Mesenchymal stem cell (in vitro differentiated cells and primary cell): ENCODE measurements around the gene BCAR1.
"Not testable (repeated sequence)": the region's sequence is repeated elsewhere in the genome, so short reads cannot be mapped to it uniquely, and the experiment has no call there.

Experiments used
- DNase-seq: peaks from one replicate; pipeline ENCODE4 v3.0.0-alpha.2; 2013
- H2AFZ ChIP-seq: one replicate; pipeline ENCODE4 v1.6.1; 2013; ENCODE audit warnings: low read depth, mild to moderate bottlenecking, control low read depth, inconsistent platforms, low read length, moderate library complexity
- H2AK5ac ChIP-seq: 2 replicates; pipeline ENCODE4 v1.6.1; 2013; ENCODE audit warnings: low read length, moderate library complexity, mild to moderate bottlenecking, inconsistent platforms; ENCODE audit not compliant: severe bottlenecking
- H2BK120ac ChIP-seq: one replicate; pipeline ENCODE4 v1.6.1; 2013; ENCODE audit warnings: low read depth, mild to moderate bottlenecking, inconsistent platforms, low read length, moderate library complexity
- H2BK12ac ChIP-seq, 2 experiments: one replicate each; pipeline ENCODE4 v1.6.1; 2013; ENCODE audit warnings: inconsistent platforms in 2 of 2, low read length in 2 of 2, mild to moderate bottlenecking in 2 of 2, moderate library complexity in 2 of 2, control low read depth in 1 of 2
- H2BK15ac ChIP-seq: one replicate; pipeline ENCODE4 v1.6.1; 2013; ENCODE audit warnings: mild to moderate bottlenecking, low read depth, inconsistent platforms; ENCODE audit not compliant: poor library complexity, severe bottlenecking
- H2BK5ac ChIP-seq: 2 replicates; pipeline ENCODE4 v1.6.1; 2013; ENCODE audit warnings: low read depth, mild to moderate bottlenecking, low read length, control low read depth, inconsistent platforms; ENCODE audit not compliant: poor library complexity, severe bottlenecking
- H3K14ac ChIP-seq, 2 experiments: one replicate each; pipeline ENCODE4 v1.6.1; 2013; ENCODE audit warnings: inconsistent platforms in 2 of 2, low read length in 2 of 2, control low read depth in 1 of 2, mild to moderate bottlenecking in 1 of 2, moderate library complexity in 1 of 2
- H3K18ac ChIP-seq, 2 experiments: one replicate each; pipeline ENCODE4 v1.6.1; 2013; ENCODE audit warnings: inconsistent platforms in 2 of 2, low read length in 2 of 2, control low read depth in 1 of 2, low read depth in 1 of 2, mild to moderate bottlenecking in 1 of 2
- H3K23ac ChIP-seq, 2 experiments: one replicate each; pipeline ENCODE4 v1.6.1; 2013; ENCODE audit warnings: inconsistent platforms in 2 of 2, low read length in 2 of 2, mild to moderate bottlenecking in 2 of 2, moderate library complexity in 2 of 2, control low read depth in 1 of 2
- H3K27ac ChIP-seq: 2 replicates; pipeline ENCODE4 v1.5.1; 2013; ENCODE audit warnings: mild to moderate bottlenecking, moderate library complexity, low read length, control low read depth, inconsistent platforms; ENCODE audit not compliant: poor library complexity, severe bottlenecking
- H3K27me3 ChIP-seq, 2 experiments: 2 replicates each; pipeline versions ENCODE4 v1.6.1 to v1.7.0; 2013; ENCODE audit warnings: low read length in 2 of 2, mild to moderate bottlenecking in 2 of 2, moderate library complexity in 2 of 2, control low read depth in 1 of 2, inconsistent platforms in 1 of 2; ENCODE audit not compliant: control insufficient read depth in 1 of 2, insufficient read depth in 1 of 2
- H3K36me3 ChIP-seq, 2 experiments: 2 replicates each; pipeline versions ENCODE4 v1.6.1 to v1.7.0; 2013; ENCODE audit warnings: low read length in 2 of 2, control low read depth in 1 of 2, inconsistent platforms in 1 of 2, low read depth in 1 of 2, mild to moderate bottlenecking in 1 of 2; ENCODE audit not compliant: insufficient read depth in 2 of 2, control insufficient read depth in 1 of 2
- H3K4ac ChIP-seq, 2 experiments: one replicate each; pipeline ENCODE4 v1.6.1; 2013; ENCODE audit warnings: inconsistent platforms in 2 of 2, low read length in 2 of 2, mild to moderate bottlenecking in 2 of 2, moderate library complexity in 2 of 2, control low read depth in 1 of 2, low read depth in 1 of 2
- H3K4me1 ChIP-seq: 2 replicates; pipeline ENCODE4 v1.6.1; 2013; ENCODE audit warnings: low read depth, low read length, control low read depth; ENCODE audit not compliant: control insufficient read depth, insufficient read depth
- H3K4me2 ChIP-seq: 2 replicates; pipeline ENCODE4 v1.6.1; 2013; ENCODE audit warnings: low read length, mild to moderate bottlenecking, inconsistent platforms; ENCODE audit not compliant: poor library complexity, severe bottlenecking
- H3K4me3 ChIP-seq, 2 experiments: 2 replicates each; pipeline versions ENCODE4 v1.5.1 to v1.7.0; 2013; ENCODE audit warnings: low read length in 2 of 2, mild to moderate bottlenecking in 2 of 2, control low read depth in 1 of 2, low read depth in 1 of 2; ENCODE audit not compliant: insufficient read depth in 1 of 2
- H3K79me1 ChIP-seq: replicated peaks from 2 replicates; pipeline ENCODE4 v1.6.1; 2013; ENCODE audit warnings: mild to moderate bottlenecking, control low read depth, low read length, inconsistent platforms; ENCODE audit not compliant: poor library complexity, severe bottlenecking
- H3K9ac ChIP-seq: 2 replicates; pipeline ENCODE4 v1.7.0; 2013; ENCODE audit warnings: mild to moderate bottlenecking, low read length, moderate library complexity
- H3K9me3 ChIP-seq: 2 replicates; pipeline ENCODE4 v1.7.0; 2013; ENCODE audit warnings: mild to moderate bottlenecking, low read length; ENCODE audit not compliant: control insufficient read depth
- H4K8ac ChIP-seq: one replicate; pipeline ENCODE4 v1.6.1; 2013; ENCODE audit warnings: inconsistent platforms, mild to moderate bottlenecking, low read length, moderate library complexity
- H4K91ac ChIP-seq: one replicate; pipeline ENCODE4 v1.6.1; 2013; ENCODE audit warnings: mild to moderate bottlenecking, low read length, inconsistent platforms
- WGBS: methylation state at CpG from one replicate; pipeline ENCODE4 v1.1.7; 2013; ENCODE audit warnings: mixed read lengths; 5-methylcytosine and 5-hydroxymethylcytosine counted together

BCAR1 gene

DNA sequence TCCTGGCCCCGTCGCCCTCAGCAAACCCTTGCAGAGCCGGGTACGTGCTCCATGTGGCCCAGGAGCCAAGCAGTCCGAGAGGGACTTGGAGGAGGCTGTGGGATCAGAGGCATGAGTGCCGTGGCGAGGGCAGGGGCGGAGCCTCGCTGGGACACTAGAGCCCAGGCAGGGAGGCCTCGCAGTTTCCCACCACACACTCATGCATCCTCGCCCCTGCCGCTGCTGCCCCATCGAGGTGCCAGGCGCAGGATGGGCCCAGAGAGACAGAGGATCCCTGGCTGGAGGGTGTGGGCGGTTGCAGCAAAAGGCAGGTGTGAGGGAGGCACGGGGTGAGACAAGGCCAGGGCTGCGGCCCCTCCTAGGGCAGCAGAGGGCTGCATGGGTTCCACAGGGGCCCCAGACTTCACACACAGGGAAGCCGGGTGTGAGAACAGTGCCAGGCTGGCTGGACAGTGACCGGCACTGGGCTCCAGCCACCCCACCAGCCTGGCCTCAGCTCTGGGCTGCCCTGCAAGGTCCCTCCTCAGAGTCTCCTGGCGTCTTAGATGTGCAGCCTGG is 7.7 kb downstream of the BCAR1 start:
- Histone ChIP-seq H3K79me1 (no peaks in the 10 kb centered on the region), H4K8ac (peak overlapping the region; percentile 99), H2BK15ac (peak overlapping the region; percentile 91), H3K18ac (peak overlapping the region; percentile 91 to 96), H3K9ac (peak overlapping the region; percentile 88), H3K27me3 (no peaks in the 10 kb centered on the region), H3K27ac (peak overlapping the region; percentile 99), H2BK12ac (peak overlapping the region; percentile 84 to 90), H2BK5ac (peak overlapping the region; percentile 94), H2AK5ac (peak overlapping the region; percentile 96), H2BK120ac (peak overlapping the region; percentile 94), H3K4me1 (peaks cover 91% of the 10 kb centered on the region), H3K9me3 (no peaks in the 10 kb centered on the region), H3K4ac (peak overlapping the region; percentile 76 to 100), H3K14ac (peak overlapping the region in 1 of 2 experiments; percentile 88), H3K4me2 (no peak overlapping the region), H4K91ac (peak overlapping the region; percentile 99), H3K23ac (no peak overlapping the region), H3K36me3 (peaks cover 28 to 80% of the 10 kb centered on the region in 2 experiments), H2AFZ (no peak overlapping the region), H3K4me3 (no peak overlapping the region)
- WGBS: 72% methylated on average over 20 of the region's 20 CpGs
- DNase-seq: peak; percentile 37

- Histone ChIP-seq H4K8ac (peak overlapping the region; percentile 62), H2BK12ac (peak overlapping the region in 1 of 2 experiments; percentile 32), H2AK5ac (peak overlapping the region; percentile 78), H3K4ac (peak overlapping the region in 1 of 2 experiments; percentile 44), H3K36me3 (peaks cover 28 to 81% of the 10 kb centered on the region in 2 experiments), H3K27ac (peak overlapping the region; percentile 99), H3K4me1 (peaks cover 92% of the 10 kb centered on the region), H2BK15ac (peak overlapping the region; percentile 41), H4K91ac (peak overlapping the region; percentile 41), H3K14ac (peak overlapping the region in 1 of 2 experiments; percentile 61), H3K18ac (peak overlapping the region; percentile 19 to 51)
- not testable (repeated sequence) for H3K27me3 ChIP-seq, H3K23ac ChIP-seq, H3K79me1 ChIP-seq, DNase-seq, H3K9ac ChIP-seq, H2AFZ ChIP-seq, H3K4me3 ChIP-seq, H2BK5ac ChIP-seq, H3K4me2 ChIP-seq, H2BK120ac ChIP-seq, H3K9me3 ChIP-seq
- WGBS: 99% methylated on average over 27 of the region's 27 CpGs
Observed at GRCh38 chr16:75242436-75243078, 8.9 kb downstream of the BCAR1 start.

DNA sequence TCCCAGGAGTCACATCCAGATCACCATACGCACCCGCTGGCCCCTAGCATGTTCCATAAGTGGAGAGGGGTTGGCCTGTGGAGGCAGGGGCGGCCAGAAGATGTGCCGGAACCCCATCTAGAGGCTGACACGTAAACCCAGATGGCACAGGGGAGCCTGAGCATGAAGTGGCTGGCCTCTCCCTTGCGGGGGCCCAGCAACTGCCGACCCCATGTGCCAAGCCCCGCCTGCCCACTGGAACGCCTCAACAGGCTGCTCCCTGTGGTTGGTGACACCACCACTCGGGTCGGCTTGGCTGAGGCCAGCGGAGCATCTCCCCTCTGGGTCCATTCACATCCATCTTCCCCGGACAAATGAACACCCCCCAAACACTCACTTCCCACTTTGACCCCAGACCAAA is 9.5 kb downstream of the BCAR1 start:
- Histone ChIP-seq H3K79me1 (no peaks in the 10 kb centered on the region), H3K14ac (peak overlapping the region in 1 of 2 experiments; percentile 57), H2BK120ac (no peak overlapping the region), H3K4ac (peak overlapping the region in 1 of 2 experiments; percentile 49), H3K9ac (no peak overlapping the region), H3K36me3 (peaks cover 28 to 81% of the 10 kb centered on the region in 2 experiments), H3K23ac (no peak overlapping the region), H3K4me2 (no peak overlapping the region), H3K27ac (peak overlapping the region; percentile 89), H2BK12ac (peak overlapping the region in 1 of 2 experiments; percentile 15), H3K9me3 (no peaks in the 10 kb centered on the region), H3K4me1 (peaks cover 92% of the 10 kb centered on the region), H2AK5ac (peak overlapping the region; percentile 78), H3K18ac (peak overlapping the region; percentile 45 to 74), H3K27me3 (no peaks in the 10 kb centered on the region), H2BK5ac (no peak overlapping the region), H2AFZ (no peak overlapping the region), H2BK15ac (peak overlapping the region; percentile 49), H3K4me3 (no peak overlapping the region), H4K91ac (peak overlapping the region; percentile 47), H4K8ac (peak overlapping the region; percentile 62)
- no peak for DNase-seq
- 94% methylated on average over 13 of the region's 13 CpGs for WGBS

GRCh38 chr16:75241412-75241811 is 10.0 kb downstream of the BCAR1 start:
- Histone ChIP-seq H3K23ac (no peak overlapping the region), H3K18ac (peak overlapping the region; percentile 45 to 74), H3K4me1 (peaks cover 92% of the 10 kb centered on the region), H3K4me2 (no peak overlapping the region), H2BK12ac (no peak overlapping the region), H3K4ac (no peak overlapping the region), H3K27me3 (no peaks in the 10 kb centered on the region), H2BK5ac (peak overlapping the region; percentile 74), H3K9ac (no peak overlapping the region), H2AFZ (no peak overlapping the region), H3K27ac (peak overlapping the region; percentile 89), H2AK5ac (peak overlapping the region; percentile 78), H3K79me1 (no peaks in the 10 kb centered on the region), H3K9me3 (no peaks in the 10 kb centered on the region), H2BK120ac (no peak overlapping the region), H3K14ac (no peak overlapping the region), H2BK15ac (no peak overlapping the region), H4K8ac (peak overlapping the region; percentile 7), H3K4me3 (no peak overlapping the region), H3K36me3 (peaks cover 34 to 81% of the 10 kb centered on the region in 2 experiments), H4K91ac (peak overlapping the region; percentile 47)
- 82% methylated on average over 8 of the region's 8 CpGs for WGBS
- DNase-seq: no peak
